ENCODE data around the gene TMEM245. TPM values are rescaled to one million over a fixed set of nuclear protein-coding genes. Genes with fewer than 3 reads are reported as not detected.
A peak's percentile ranks its signal among the peaks of the same experiment; 100 is the strongest.

Gene TMEM245
- total RNA-seq, 1 experiment from 2014 or later, result 59.8 TPM

DNA sequence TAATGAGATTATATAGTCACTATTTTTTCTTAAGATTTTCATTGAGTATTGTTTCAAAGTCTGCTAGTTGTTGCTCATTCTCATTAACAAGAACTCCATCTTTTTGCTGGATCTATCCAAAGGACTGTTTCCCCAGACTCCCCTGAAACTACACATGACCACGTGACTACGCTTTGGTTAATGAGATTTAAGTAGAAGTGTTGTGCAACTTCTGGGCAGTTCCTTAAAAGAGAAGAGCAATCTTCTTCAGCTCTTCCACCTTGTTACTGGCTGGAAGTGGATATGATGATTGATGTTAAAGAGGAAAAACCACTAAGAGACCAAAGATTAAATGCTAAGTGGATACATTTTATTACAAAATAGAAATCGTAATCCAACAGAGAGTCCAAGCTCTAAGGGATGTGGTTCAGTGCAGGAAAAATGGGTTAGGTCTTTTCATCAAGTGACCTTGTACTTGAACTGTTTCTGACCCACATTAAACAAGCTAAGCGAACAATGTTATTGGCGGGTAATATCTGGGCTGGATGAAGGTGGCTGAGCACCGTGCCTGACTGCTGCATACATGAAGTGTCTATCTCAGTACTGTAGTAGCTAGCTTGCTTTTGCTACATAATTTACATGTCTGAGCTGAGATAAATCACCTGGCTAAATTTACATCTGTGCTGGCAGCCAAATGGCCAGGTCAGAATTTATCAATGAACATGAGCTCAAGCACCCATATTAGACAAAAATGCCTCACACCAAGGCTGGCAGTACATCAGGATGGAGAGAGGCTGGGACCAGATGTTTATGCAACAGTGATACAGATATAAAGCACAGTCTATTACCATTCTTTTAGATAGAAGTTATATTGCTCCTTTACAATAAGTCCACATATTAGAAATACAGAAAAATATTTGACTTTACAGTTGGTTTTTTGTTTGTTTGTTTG is 98.9 kb downstream of the TMEM245 start:
- peaks cover 20% of the 10 kb centered on the region for H3K4me1 ChIP-seq (ENCODE audit: insufficient read depth, low read length, poor library complexity, severe bottlenecking)
- H3K9me3 ChIP-seq (ENCODE audit: low read depth, low read length, poor library complexity, severe bottlenecking), result no peaks in the 10 kb centered on the region
- H3K36me3 ChIP-seq (ENCODE audit: insufficient read depth, low read length, poor library complexity, severe bottlenecking), result peaks cover 11% of the 10 kb centered on the region
- peak; percentile 62 for DNase-seq (ENCODE audit: low spot score)
- H3K4me3 ChIP-seq (ENCODE audit: low read depth, low read length, poor library complexity, severe bottlenecking), result no peak overlapping the region
- intact Hi-C loops (cut with micrococcal nuclease; ENCODE audit: unreplicated experiment), result no loop called here
- no peaks in the 10 kb centered on the region for H3K27me3 ChIP-seq (replicated peaks; ENCODE audit: insufficient read depth, low read depth, low read length, poor library complexity)
- no peak overlapping the region for H3K27ac ChIP-seq (ENCODE audit: low read depth, low read length, poor library complexity, severe bottlenecking)
- CTCF ChIA-PET, result no interaction called here
- BruUV-seq (replicated peaks), result no TSS peak
- TF ChIP-seq, protein P1, sequence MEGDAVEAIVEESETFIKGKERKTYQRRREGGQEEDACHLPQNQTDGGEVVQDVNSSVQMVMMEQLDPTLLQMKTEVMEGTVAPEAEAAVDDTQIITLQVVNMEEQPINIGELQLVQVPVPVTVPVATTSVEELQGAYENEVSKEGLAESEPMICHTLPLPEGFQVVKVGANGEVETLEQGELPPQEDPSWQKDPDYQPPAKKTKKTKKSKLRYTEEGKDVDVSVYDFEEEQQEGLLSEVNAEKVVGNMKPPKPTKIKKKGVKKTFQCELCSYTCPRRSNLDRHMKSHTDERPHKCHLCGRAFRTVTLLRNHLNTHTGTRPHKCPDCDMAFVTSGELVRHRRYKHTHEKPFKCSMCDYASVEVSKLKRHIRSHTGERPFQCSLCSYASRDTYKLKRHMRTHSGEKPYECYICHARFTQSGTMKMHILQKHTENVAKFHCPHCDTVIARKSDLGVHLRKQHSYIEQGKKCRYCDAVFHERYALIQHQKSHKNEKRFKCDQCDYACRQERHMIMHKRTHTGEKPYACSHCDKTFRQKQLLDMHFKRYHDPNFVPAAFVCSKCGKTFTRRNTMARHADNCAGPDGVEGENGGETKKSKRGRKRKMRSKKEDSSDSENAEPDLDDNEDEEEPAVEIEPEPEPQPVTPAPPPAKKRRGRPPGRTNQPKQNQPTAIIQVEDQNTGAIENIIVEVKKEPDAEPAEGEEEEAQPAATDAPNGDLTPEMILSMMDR (conservative IDR thresholded peaks at IDR 0.05; ENCODE audit: low read depth, low read length), result no peak
- TF ChIP-seq EZH2 (IDR thresholded peaks at IDR 0.05; ENCODE audit: borderline replicate concordance, low read depth, low read length, poor library complexity, severe bottlenecking), result no peak
- POLR2A ChIA-PET (ENCODE audit: low non-redundant PET), result no interaction called here

DNA sequence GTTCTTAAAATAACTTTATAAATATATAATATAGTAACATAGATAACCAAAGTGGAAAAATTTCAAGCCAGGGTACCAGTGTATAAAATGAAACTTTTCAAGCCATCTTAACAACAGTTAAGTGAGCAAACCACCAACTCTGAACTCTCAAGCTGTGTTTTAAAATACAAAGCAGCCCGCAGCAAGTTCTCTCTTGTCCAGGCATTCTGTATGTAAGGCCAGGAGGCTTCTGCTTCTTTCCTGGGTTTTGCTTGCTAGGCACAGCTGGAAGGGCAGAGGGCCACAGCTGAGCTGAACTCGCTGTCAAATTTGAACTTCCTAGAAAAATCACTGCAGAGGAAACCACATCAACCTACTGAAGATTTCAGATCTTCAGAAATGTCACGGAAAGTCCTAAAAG is 99.6 kb downstream of the TMEM245 start:
- Histone ChIP-seq H3K4me3 (ENCODE audit: low read depth, low read length, poor library complexity, severe bottlenecking) (no peak overlapping the region), H3K9me3 (ENCODE audit: low read depth, low read length, poor library complexity, severe bottlenecking) (no peaks in the 10 kb centered on the region), H3K4me1 (ENCODE audit: insufficient read depth, low read length, poor library complexity, severe bottlenecking) (peaks cover 20% of the 10 kb centered on the region), H3K27me3 (replicated peaks; ENCODE audit: insufficient read depth, low read depth, low read length, poor library complexity) (no peaks in the 10 kb centered on the region), H3K27ac (ENCODE audit: low read depth, low read length, poor library complexity, severe bottlenecking) (no peak overlapping the region), H3K36me3 (ENCODE audit: insufficient read depth, low read length, poor library complexity, severe bottlenecking) (peaks cover 11% of the 10 kb centered on the region)
- no peak for TF ChIP-seq EZH2 (IDR thresholded peaks at IDR 0.05; ENCODE audit: borderline replicate concordance, low read depth, low read length, poor library complexity, severe bottlenecking)
- TF ChIP-seq, protein P1 (conservative IDR thresholded peaks at IDR 0.05; ENCODE audit: low read depth, low read length), result no peak
- no peak for DNase-seq (ENCODE audit: low spot score)
- BruUV-seq (replicated peaks), result no TSS peak
- ChIA-PET POLR2A (ENCODE audit: low non-redundant PET) (no interaction called here), CTCF (no interaction called here)
- intact Hi-C loops (cut with micrococcal nuclease; ENCODE audit: unreplicated experiment), result no loop called here

DNA sequence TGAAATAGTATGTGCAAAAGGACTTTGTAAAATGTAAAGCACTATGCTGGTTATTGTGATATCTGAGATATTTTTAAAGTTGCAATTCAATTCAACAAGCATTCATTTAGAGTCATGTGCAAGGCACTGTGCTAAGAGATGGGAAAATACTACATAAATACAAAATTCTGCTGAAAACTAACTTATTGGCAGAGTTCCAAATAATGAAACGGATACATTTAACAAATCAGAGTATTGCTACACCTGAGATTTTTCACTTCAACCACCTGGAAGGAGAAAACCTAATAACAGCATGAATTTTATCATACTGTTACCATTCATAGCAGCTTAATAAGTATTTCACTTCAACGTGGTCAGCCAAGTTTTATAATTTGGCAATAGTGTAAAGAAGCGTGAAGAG is 100.3 kb downstream of the TMEM245 start:
- Histone ChIP-seq H3K4me1 (ENCODE audit: insufficient read depth, low read length, poor library complexity, severe bottlenecking) (peaks cover 25% of the 10 kb centered on the region), H3K4me3 (ENCODE audit: low read depth, low read length, poor library complexity, severe bottlenecking) (no peak overlapping the region), H3K27ac (ENCODE audit: low read depth, low read length, poor library complexity, severe bottlenecking) (no peak overlapping the region), H3K36me3 (ENCODE audit: insufficient read depth, low read length, poor library complexity, severe bottlenecking) (peaks cover 11% of the 10 kb centered on the region), H3K9me3 (ENCODE audit: low read depth, low read length, poor library complexity, severe bottlenecking) (no peaks in the 10 kb centered on the region), H3K27me3 (replicated peaks; ENCODE audit: insufficient read depth, low read depth, low read length, poor library complexity) (no peaks in the 10 kb centered on the region)
- DNase-seq (ENCODE audit: low spot score), result no peak
- BruUV-seq (replicated peaks), result TSS peak; percentile 11
- intact Hi-C loops (cut with micrococcal nuclease; ENCODE audit: unreplicated experiment), result no loop called here
- ChIA-PET POLR2A (ENCODE audit: low non-redundant PET) (no interaction called here), CTCF (no interaction called here)
- no peak for TF ChIP-seq EZH2 (IDR thresholded peaks at IDR 0.05; ENCODE audit: borderline replicate concordance, low read depth, low read length, poor library complexity, severe bottlenecking)
- TF ChIP-seq, protein P1 (conservative IDR thresholded peaks at IDR 0.05; ENCODE audit: low read depth, low read length), result no peak
